ENCODE results near the gene ACAP2.

The ACAP2 gene

GRCh38 chr3:195284842-195285241 lies 158.0 kb downstream of the ACAP2 start:
- Histone ChIP-seq H3K4me3 (ENCODE audit: insufficient read depth in 1 of 2, low read depth in 1 of 2, low read length in 2 of 2) (no peak overlapping the region), H2AFZ (ENCODE audit: low read depth, low read length) (no peak overlapping the region), H3K4me1 (ENCODE audit: control insufficient read depth, insufficient read depth, low read depth, low read length) (no peaks in the 10 kb centered on the region), H3K4me2 (ENCODE audit: low read length, poor library complexity, severe bottlenecking) (no peak overlapping the region), H3K14ac (ENCODE audit: low read length in 2 of 2) (no peak overlapping the region), H3K27ac (ENCODE audit: low read length, poor library complexity, severe bottlenecking) (no peak overlapping the region), H4K91ac (ENCODE audit: low read length) (no peak overlapping the region), H2BK15ac (ENCODE audit: low read depth, poor library complexity, severe bottlenecking) (no peak overlapping the region), H3K23ac (ENCODE audit: low read length in 2 of 2) (no peak overlapping the region), H3K9ac (ENCODE audit: low read length) (no peak overlapping the region), H3K4ac (ENCODE audit: low read depth in 1 of 2, low read length in 2 of 2) (no peak overlapping the region), H2BK5ac (ENCODE audit: low read depth, low read length, poor library complexity, severe bottlenecking) (no peak overlapping the region), H4K8ac (ENCODE audit: low read length) (no peak overlapping the region), H3K18ac (ENCODE audit: low read depth in 1 of 2, low read length in 2 of 2) (no peak overlapping the region), H3K79me1 (replicated peaks; ENCODE audit: low read length, poor library complexity, severe bottlenecking) (peaks cover 5% of the 10 kb centered on the region), H2BK120ac (ENCODE audit: low read depth, low read length) (no peak overlapping the region), H2AK5ac (ENCODE audit: low read length, severe bottlenecking) (no peak overlapping the region), H3K27me3 (ENCODE audit: control insufficient read depth in 1 of 2, insufficient read depth in 1 of 2, low read length in 2 of 2) (no peaks in the 10 kb centered on the region), H3K36me3 (ENCODE audit: control insufficient read depth in 1 of 2, insufficient read depth in 2 of 2, low read depth in 1 of 2, low read length in 2 of 2) (peaks cover 12 to 75% of the 10 kb centered on the region in 2 experiments), H2BK12ac (ENCODE audit: low read length in 2 of 2) (no peak overlapping the region), H3K9me3 (ENCODE audit: control insufficient read depth, low read length) (no peaks in the 10 kb centered on the region)
- no peak for DNase-seq
- 98% methylated on average over 3 of the region's 3 CpGs for WGBS

- Histone ChIP-seq H3K36me3 (ENCODE audit: control insufficient read depth in 1 of 2, insufficient read depth in 2 of 2, low read depth in 1 of 2, low read length in 2 of 2) (peaks cover 7 to 67% of the 10 kb centered on the region in 2 experiments), H4K8ac (ENCODE audit: low read length) (no peak overlapping the region), H3K9ac (ENCODE audit: low read length) (no peak overlapping the region), H3K9me3 (ENCODE audit: control insufficient read depth, low read length) (no peaks in the 10 kb centered on the region), H4K91ac (ENCODE audit: low read length) (no peak overlapping the region), H3K4me1 (ENCODE audit: control insufficient read depth, insufficient read depth, low read depth, low read length) (no peaks in the 10 kb centered on the region), H3K4me2 (ENCODE audit: low read length, poor library complexity, severe bottlenecking) (no peak overlapping the region), H3K18ac (ENCODE audit: low read depth in 1 of 2, low read length in 2 of 2) (no peak overlapping the region), H2BK12ac (ENCODE audit: low read length in 2 of 2) (no peak overlapping the region), H3K23ac (ENCODE audit: low read length in 2 of 2) (no peak overlapping the region), H3K4me3 (ENCODE audit: insufficient read depth in 1 of 2, low read depth in 1 of 2, low read length in 2 of 2) (no peak overlapping the region), H3K27ac (ENCODE audit: low read length, poor library complexity, severe bottlenecking) (no peak overlapping the region), H2BK5ac (ENCODE audit: low read depth, low read length, poor library complexity, severe bottlenecking) (no peak overlapping the region), H3K4ac (ENCODE audit: low read depth in 1 of 2, low read length in 2 of 2) (no peak overlapping the region), H2BK15ac (ENCODE audit: low read depth, poor library complexity, severe bottlenecking) (no peak overlapping the region), H2BK120ac (ENCODE audit: low read depth, low read length) (no peak overlapping the region), H2AK5ac (ENCODE audit: low read length, severe bottlenecking) (no peak overlapping the region), H3K79me1 (replicated peaks; ENCODE audit: low read length, poor library complexity, severe bottlenecking) (peaks cover 5% of the 10 kb centered on the region), H3K14ac (ENCODE audit: low read length in 2 of 2) (no peak overlapping the region), H2AFZ (ENCODE audit: low read depth, low read length) (no peak overlapping the region), H3K27me3 (ENCODE audit: control insufficient read depth in 1 of 2, insufficient read depth in 1 of 2, low read length in 2 of 2) (no peaks in the 10 kb centered on the region)
- DNase-seq, result no peak
- WGBS, result 95% methylated on average over 8 of the region's 8 CpGs
These were observed 159.9 kb downstream of the ACAP2 start for GRCh38 chr3:195282961-195283360.

- WGBS, result no CpG with 5 or more reads among the region's 1 CpG
These were observed 168.4 kb downstream of the ACAP2 start for GRCh38 chr3:195274259-195274966.

GRCh38 chr3:195271410-195272243 lies 171.2 kb downstream of the ACAP2 start:
- no peaks in the 10 kb centered on the region for H3K9me3 ChIP-seq (ENCODE audit: control insufficient read depth, low read length)
- H3K4me1 ChIP-seq (ENCODE audit: control insufficient read depth, insufficient read depth, low read depth, low read length), result peaks cover 9% of the 10 kb centered on the region
- H3K9ac ChIP-seq (ENCODE audit: low read length), result peak overlapping the region; percentile 93
- H2AFZ ChIP-seq (ENCODE audit: low read depth, low read length), result peak overlapping the region; percentile 72
- peaks cover 0 to 28% of the 10 kb centered on the region in 2 experiments for H3K36me3 ChIP-seq (ENCODE audit: control insufficient read depth in 1 of 2, insufficient read depth in 2 of 2, low read depth in 1 of 2, low read length in 2 of 2)
- H4K8ac ChIP-seq (ENCODE audit: low read length), result peak overlapping the region; percentile 89
- H3K79me1 ChIP-seq (replicated peaks; ENCODE audit: low read length, poor library complexity, severe bottlenecking), result peaks cover 18% of the 10 kb centered on the region
- H3K27ac ChIP-seq (ENCODE audit: low read length, poor library complexity, severe bottlenecking), result peak overlapping the region; percentile 93
- no peak overlapping the region for H2BK5ac ChIP-seq (ENCODE audit: low read depth, low read length, poor library complexity, severe bottlenecking)
- peak overlapping the region; percentile 81 for H3K4me2 ChIP-seq (ENCODE audit: low read length, poor library complexity, severe bottlenecking)
- H2BK15ac ChIP-seq (ENCODE audit: low read depth, poor library complexity, severe bottlenecking), result no peak overlapping the region
- H2AK5ac ChIP-seq (ENCODE audit: low read length, severe bottlenecking), result no peak overlapping the region
- H2BK120ac ChIP-seq (ENCODE audit: low read depth, low read length), result peak overlapping the region; percentile 27
- peak; percentile 90 for DNase-seq
- H2BK12ac ChIP-seq (ENCODE audit: low read length in 2 of 2), result peak overlapping the region in 1 of 2 experiments; percentile 29
- no peak overlapping the region for H4K91ac ChIP-seq (ENCODE audit: low read length)
- H3K4me3 ChIP-seq (ENCODE audit: insufficient read depth in 1 of 2, low read depth in 1 of 2, low read length in 2 of 2), result peak overlapping the region; percentile 92 to 96
- peak overlapping the region in 1 of 2 experiments; percentile 9 for H3K23ac ChIP-seq (ENCODE audit: low read length in 2 of 2)
- WGBS, result 1% methylated on average over 27 of the region's 30 CpGs
- H3K27me3 ChIP-seq (ENCODE audit: control insufficient read depth in 1 of 2, insufficient read depth in 1 of 2, low read length in 2 of 2), result no peaks in the 10 kb centered on the region
- no peak overlapping the region for H3K14ac ChIP-seq (ENCODE audit: low read length in 2 of 2)
- peak overlapping the region in 1 of 2 experiments; percentile 87 for H3K4ac ChIP-seq (ENCODE audit: low read depth in 1 of 2, low read length in 2 of 2)
- peak overlapping the region; percentile 50 to 81 for H3K18ac ChIP-seq (ENCODE audit: low read depth in 1 of 2, low read length in 2 of 2)

More at GRCh38 chr3:195274259-195274966, 168.4 kb downstream of the ACAP2 start:
- peaks cover 6% of the 10 kb centered on the region for H3K4me1 ChIP-seq (ENCODE audit: control insufficient read depth, insufficient read depth, low read depth, low read length)
- no peak overlapping the region for H3K14ac ChIP-seq (ENCODE audit: low read length in 2 of 2)
- no peak overlapping the region for H2BK15ac ChIP-seq (ENCODE audit: low read depth, poor library complexity, severe bottlenecking)
- H3K23ac ChIP-seq (ENCODE audit: low read length in 2 of 2), result no peak overlapping the region
- peaks cover 3% of the 10 kb centered on the region for H3K79me1 ChIP-seq (replicated peaks; ENCODE audit: low read length, poor library complexity, severe bottlenecking)
- H3K18ac ChIP-seq (ENCODE audit: low read depth in 1 of 2, low read length in 2 of 2), result no peak overlapping the region
- H3K27me3 ChIP-seq (ENCODE audit: control insufficient read depth in 1 of 2, insufficient read depth in 1 of 2, low read length in 2 of 2), result no peaks in the 10 kb centered on the region
- no peak overlapping the region for H3K9ac ChIP-seq (ENCODE audit: low read length)
- DNase-seq, result no peak
- no peaks in the 10 kb centered on the region for H3K9me3 ChIP-seq (ENCODE audit: control insufficient read depth, low read length)
- H2BK120ac ChIP-seq (ENCODE audit: low read depth, low read length), result no peak overlapping the region
- no peak overlapping the region for H2BK5ac ChIP-seq (ENCODE audit: low read depth, low read length, poor library complexity, severe bottlenecking)
- H2BK12ac ChIP-seq (ENCODE audit: low read length in 2 of 2), result no peak overlapping the region
- peaks cover 0 to 42% of the 10 kb centered on the region in 2 experiments for H3K36me3 ChIP-seq (ENCODE audit: control insufficient read depth in 1 of 2, insufficient read depth in 2 of 2, low read depth in 1 of 2, low read length in 2 of 2)
- H4K91ac ChIP-seq (ENCODE audit: low read length), result no peak overlapping the region
- H2AK5ac ChIP-seq (ENCODE audit: low read length, severe bottlenecking), result no peak overlapping the region
- H3K4ac ChIP-seq (ENCODE audit: low read depth in 1 of 2, low read length in 2 of 2), result no peak overlapping the region
- no peak overlapping the region for H2AFZ ChIP-seq (ENCODE audit: low read depth, low read length)
- H4K8ac ChIP-seq (ENCODE audit: low read length), result no peak overlapping the region
- no peak overlapping the region for H3K27ac ChIP-seq (ENCODE audit: low read length, poor library complexity, severe bottlenecking)
- H3K4me3 ChIP-seq (ENCODE audit: insufficient read depth in 1 of 2, low read depth in 1 of 2, low read length in 2 of 2), result no peak overlapping the region
- H3K4me2 ChIP-seq (ENCODE audit: low read length, poor library complexity, severe bottlenecking), result no peak overlapping the region

Measured in mesenchymal stem cell (in vitro differentiated cells and primary cell).